DND-41 (cell line): Measurements from ENCODE around the gene GPATCH3.

Experiments
- ATAC-seq: fragments of 200-7000 bp; cut with Tn5 transposase; 3 replicates; pipeline ENCODE4 v1.9.1; 2021; ENCODE audit warnings: low read depth; ENCODE audit not compliant: insufficient read depth
- DNase-seq: peaks from one replicate; pipeline ENCODE4 v3.0.0-alpha.2; 2020
- H2AFZ ChIP-seq: 2 replicates; pipeline ENCODE4 v1.6.0; 2012; ENCODE audit warnings: low read depth, low read length
- H3K27ac ChIP-seq: 2 replicates; pipeline ENCODE4 v1.5.1; 2012; ENCODE audit warnings: low read length, inconsistent platforms
- H3K27me3 ChIP-seq: fragments of 200-600 bp; sonication (generic); 2 replicates; pipeline ENCODE4 v1.6.0; 2012; ENCODE audit warnings: low read length, mild to moderate bottlenecking, inconsistent platforms; ENCODE audit not compliant: insufficient read depth, poor library complexity
- H3K36me3 ChIP-seq: 2 replicates; pipeline ENCODE4 v1.5.1; 2012; ENCODE audit warnings: low read length, inconsistent platforms; ENCODE audit not compliant: insufficient read depth
- H3K4me1 ChIP-seq: 2 replicates; pipeline ENCODE4 v1.5.1; 2012; ENCODE audit warnings: mild to moderate bottlenecking, low read length; ENCODE audit not compliant: insufficient read depth
- H3K4me2 ChIP-seq: 2 replicates; pipeline ENCODE4 v1.6.0; 2012; ENCODE audit warnings: mild to moderate bottlenecking, moderate library complexity, low read length, inconsistent platforms; ENCODE audit not compliant: insufficient read depth
- H3K4me3 ChIP-seq, 2 experiments: fragments of 200-600 bp in 1 of 2; shearing (Covaris generic) in 1 of 2; 2 replicates each; pipeline ENCODE4 v1.5.1; 2012 to 2016; ENCODE audit warnings: inconsistent platforms in 2 of 2, low read length in 2 of 2, mild to moderate bottlenecking in 2 of 2, low read depth in 1 of 2, moderate library complexity in 1 of 2
- H3K79me2 ChIP-seq: 2 replicates; pipeline ENCODE4 v1.6.0; 2012; ENCODE audit warnings: low read length, inconsistent platforms; ENCODE audit not compliant: insufficient read depth
- H3K9ac ChIP-seq: 2 replicates; pipeline ENCODE4 v1.6.0; 2012; ENCODE audit warnings: low read depth, mild to moderate bottlenecking, inconsistent platforms, low read length, moderate library complexity
- H3K9me3 ChIP-seq: 2 replicates; pipeline ENCODE4 v1.5.1; 2012; ENCODE audit warnings: low read length, moderate library complexity, mild to moderate bottlenecking, inconsistent platforms; ENCODE audit not compliant: insufficient read depth, severe bottlenecking
- H4K20me1 ChIP-seq: 2 replicates; pipeline ENCODE4 v1.6.0; 2012; ENCODE audit warnings: low read length; ENCODE audit not compliant: insufficient read depth
- CTCF ChIP-seq: IDR thresholded peaks from 2 replicates; pipeline ENCODE4 v1.5.1; 2012; ENCODE audit warnings: borderline replicate concordance, low read length, moderate library complexity, mild to moderate bottlenecking; ENCODE audit not compliant: poor library complexity, severe bottlenecking; ENCODE audit errors: extremely low read depth
- EZH2 ChIP-seq: IDR thresholded peaks from 3 replicates; pipeline ENCODE4 v1.6.1; 2012; ENCODE audit warnings: borderline replicate concordance, low read depth, mild to moderate bottlenecking, moderate library complexity, low read length, inconsistent platforms; ENCODE audit not compliant: severe bottlenecking

GPATCH3 gene

GRCh38 chr1:26932531-26932930, 32.3 kb upstream of the GPATCH3 start:
- Histone ChIP-seq H3K36me3 (peaks cover 68% of the 10 kb centered on the region), H3K27me3 (no peaks in the 10 kb centered on the region), H3K4me3 (no peak overlapping the region), H2AFZ (no peak overlapping the region), H3K9ac (no peak overlapping the region), H3K4me2 (no peak overlapping the region), H3K27ac (no peak overlapping the region), H3K9me3 (no peaks in the 10 kb centered on the region), H3K79me2 (peaks cover 80% of the 10 kb centered on the region), H4K20me1 (peaks cover 32% of the 10 kb centered on the region; the same call in 1 of the 2 replicates), H3K4me1 (no peaks in the 10 kb centered on the region)
- ATAC-seq (no peak), DNase-seq (no peak)
- TF ChIP-seq EZH2, result no peak
- TF ChIP-seq CTCF, result no peak

GRCh38 chr1:26923711-26924110, 23.4 kb upstream of the GPATCH3 start:
- Histone ChIP-seq H3K27me3 (no peaks in the 10 kb centered on the region), H3K4me2 (peak overlapping the region; percentile 72; the same call in 1 of the 2 replicates), H2AFZ (no peak overlapping the region), H3K9me3 (no peaks in the 10 kb centered on the region), H3K4me3 (no peak overlapping the region), H3K4me1 (peaks cover 31% of the 10 kb centered on the region), H3K79me2 (peaks cover 67% of the 10 kb centered on the region), H3K9ac (no peak overlapping the region), H3K27ac (no peak overlapping the region), H4K20me1 (peaks cover 30% of the 10 kb centered on the region), H3K36me3 (peaks cover 58% of the 10 kb centered on the region)
- ATAC-seq (no peak), DNase-seq (no peak)
- TF ChIP-seq EZH2 (no peak), CTCF (no peak)

GRCh38 chr1:26922901-26923300, 22.6 kb upstream of the GPATCH3 start:
- ATAC-seq (no peak), DNase-seq (no peak)
- Histone ChIP-seq H3K4me1 (peaks cover 31% of the 10 kb centered on the region), H3K27me3 (no peaks in the 10 kb centered on the region), H3K9me3 (no peaks in the 10 kb centered on the region), H3K36me3 (peaks cover 50% of the 10 kb centered on the region), H4K20me1 (peaks cover 25% of the 10 kb centered on the region), H3K27ac (peak overlapping the region; percentile 87), H3K79me2 (peaks cover 59% of the 10 kb centered on the region), H3K4me3 (peak overlapping the region; percentile 77 to 80; a peak in 3 of 4 replicates), H2AFZ (no peak overlapping the region), H3K9ac (peak overlapping the region; percentile 82), H3K4me2 (peak overlapping the region; percentile 72)
- TF ChIP-seq CTCF (no peak), EZH2 (no peak)

GRCh38 chr1:26922431-26922729, 22.1 kb upstream of the GPATCH3 start:
- no peaks in the 10 kb centered on the region for H3K9me3 ChIP-seq
- H3K9ac ChIP-seq, result peak overlapping the region; percentile 82
- H3K27me3 ChIP-seq, result no peaks in the 10 kb centered on the region
- H3K4me1 ChIP-seq, result peaks cover 31% of the 10 kb centered on the region
- peak overlapping the region; percentile 72 for H3K4me2 ChIP-seq
- peaks cover 22% of the 10 kb centered on the region for H4K20me1 ChIP-seq
- TF ChIP-seq EZH2 (no peak), CTCF (no peak)
- peaks cover 45% of the 10 kb centered on the region for H3K36me3 ChIP-seq
- no peak for DNase-seq
- no peak for ATAC-seq
- H3K4me3 ChIP-seq, result peak overlapping the region; percentile 77 to 80; a peak in 3 of 4 replicates
- peaks cover 54% of the 10 kb centered on the region for H3K79me2 ChIP-seq
- peak overlapping the region; percentile 87 for H3K27ac ChIP-seq
- H2AFZ ChIP-seq, result peak overlapping the region; percentile 78; the same call in 1 of the 2 replicates
